WERI-Rb-1 (cell line): Measurements from ENCODE around the gene UTP3.
"Not testable (repeated sequence)": the region's sequence is repeated elsewhere in the genome, so short reads cannot be mapped to it uniquely, and the experiment has no call there.

Experiments used
- DNase-seq: peaks from one replicate; pipeline ENCODE4 v3.0.0-alpha.2; 2020
- H3K27ac ChIP-seq: fragments of 250-450 bp; sonication (Bioruptor Pico); 2 replicates; pipeline ENCODE4 v1.5.1; 2020; ENCODE audit warnings: mild to moderate bottlenecking, moderate library complexity
- H3K27me3 ChIP-seq: fragments of 250-450 bp; sonication (Bioruptor Pico); 2 replicates; pipeline ENCODE4 v1.5.1; 2021; ENCODE audit warnings: mild to moderate bottlenecking, low read depth, moderate library complexity; ENCODE audit not compliant: insufficient read depth, severe bottlenecking
- H3K36me3 ChIP-seq: fragments of 250-450 bp; sonication (Bioruptor Pico); 2 replicates; pipeline ENCODE4 v1.5.1; 2020; ENCODE audit warnings: mild to moderate bottlenecking, moderate library complexity
- H3K4me3 ChIP-seq: 2 replicates; pipeline ENCODE4 v1.5.1; 2011; ENCODE audit warnings: low read depth, mild to moderate bottlenecking, control low read depth, low read length
- H3K9me3 ChIP-seq: fragments of 250-450 bp; sonication (Bioruptor Pico); 2 replicates; pipeline ENCODE4 v1.5.1; 2021; ENCODE audit warnings: mild to moderate bottlenecking, moderate library complexity; ENCODE audit not compliant: severe bottlenecking
- CTCF ChIP-seq: IDR thresholded peaks from 2 replicates; pipeline ENCODE4 v1.5.1; 2011; ENCODE audit warnings: low read depth, mild to moderate bottlenecking, control low read depth, inconsistent platforms, low read length

UTP3 gene

DNA sequence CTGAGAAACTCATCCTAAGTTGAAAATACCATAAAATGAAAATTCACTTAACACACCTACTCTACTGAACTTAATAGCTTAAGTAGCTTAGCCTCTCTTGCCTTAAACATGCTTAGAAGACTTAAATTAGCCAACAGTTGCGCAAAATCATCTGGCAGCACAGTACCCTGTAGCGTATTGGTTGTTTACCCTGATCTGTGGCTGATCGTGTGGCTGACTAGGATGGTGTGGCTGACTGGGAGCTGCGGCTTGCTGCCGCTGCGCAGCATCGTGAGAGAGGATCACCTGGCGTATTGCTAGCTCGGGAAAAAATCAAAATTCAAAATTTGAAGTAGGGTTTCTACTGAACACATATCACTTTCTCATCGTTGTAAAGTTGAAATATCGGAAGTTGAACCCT lies 39.8 kb downstream of the UTP3 start:
- Histone ChIP-seq H3K36me3 (no peaks in the 10 kb centered on the region), H3K27ac (peak overlapping the region; percentile 2), H3K27me3 (no peaks in the 10 kb centered on the region), H3K4me3 (peak overlapping the region; percentile 30), H3K9me3 (no peaks in the 10 kb centered on the region)
- peak; percentile 85 for DNase-seq
- TF ChIP-seq CTCF: no peak

GRCh38 chr4:70732878-70733277 lies 44.5 kb downstream of the UTP3 start:
- not testable (repeated sequence) for H3K9me3 ChIP-seq, H3K27ac ChIP-seq, H3K36me3 ChIP-seq, H3K27me3 ChIP-seq, H3K4me3 ChIP-seq, DNase-seq

GRCh38 chr4:70734168-70734954 lies 46.0 kb downstream of the UTP3 start:
- Histone ChIP-seq H3K27me3 (no peaks in the 10 kb centered on the region), H3K36me3 (no peaks in the 10 kb centered on the region), H3K9me3 (no peaks in the 10 kb centered on the region), H3K4me3 (peak overlapping the region; percentile 10), H3K27ac (peak overlapping the region; percentile 23)
- DNase-seq: no peak
- no peak for TF ChIP-seq CTCF

DNA sequence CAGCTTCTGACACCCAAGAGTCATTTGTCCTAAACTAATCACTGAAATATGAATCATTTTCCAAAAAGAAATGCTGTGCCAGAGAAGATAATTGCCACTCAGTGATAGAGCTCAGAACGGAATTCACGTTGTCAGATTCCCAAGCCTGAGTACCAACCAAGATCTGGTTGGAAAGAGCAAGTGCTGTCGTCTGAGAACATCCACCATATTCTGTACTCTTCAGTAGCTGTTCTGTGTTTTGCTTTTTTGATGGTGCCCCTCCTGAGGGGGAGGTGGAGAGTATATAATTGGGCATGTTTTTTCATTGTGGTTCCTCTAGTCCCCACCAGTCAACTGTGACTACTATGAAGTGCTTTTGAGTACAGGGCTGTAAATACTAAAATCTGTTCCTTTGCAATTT lies 46.6 kb downstream of the UTP3 start:
- no peak for DNase-seq

GRCh38 chr4:70735915-70736314 lies 47.6 kb downstream of the UTP3 start:
- H3K27ac ChIP-seq, H3K36me3 ChIP-seq, H3K27me3 ChIP-seq, H3K4me3 ChIP-seq, H3K9me3 ChIP-seq: not testable (repeated sequence)
- TF ChIP-seq CTCF: peak; percentile 48
- peak; percentile 56 for DNase-seq

More for the DNA sequence above, 46.6 kb downstream of the UTP3 start:
- no peak for TF ChIP-seq CTCF
- Histone ChIP-seq H3K27me3 (no peaks in the 10 kb centered on the region), H3K4me3 (no peak overlapping the region), H3K9me3 (no peaks in the 10 kb centered on the region), H3K27ac (peak overlapping the region; percentile 15; the same call in 1 of the 2 replicates), H3K36me3 (no peaks in the 10 kb centered on the region)

DNA sequence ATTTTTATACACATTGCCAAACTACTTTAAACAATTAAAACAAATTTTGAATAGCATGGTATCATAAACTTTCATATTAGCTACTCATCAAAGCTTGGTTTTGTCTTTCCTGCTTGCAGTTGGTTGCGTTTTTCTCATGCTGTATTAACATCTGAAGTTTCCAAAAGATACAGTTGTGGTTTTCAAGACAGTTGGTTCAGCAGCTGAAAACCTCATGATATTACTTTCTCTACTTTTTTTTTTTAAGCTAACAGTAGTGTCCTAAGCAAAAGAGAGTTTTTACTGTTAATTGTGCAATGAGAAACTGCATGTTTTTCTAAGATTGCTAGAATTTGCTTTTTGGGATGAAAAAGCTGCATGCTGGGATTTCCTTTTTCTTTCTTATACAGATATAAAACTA lies 48.7 kb downstream of the UTP3 start:
- Histone ChIP-seq H3K27me3 (no peaks in the 10 kb centered on the region), H3K9me3 (no peaks in the 10 kb centered on the region), H3K4me3 (no peak overlapping the region), H3K36me3 (no peaks in the 10 kb centered on the region), H3K27ac (no peak overlapping the region)
- TF ChIP-seq CTCF: no peak
- no peak for DNase-seq
